HCT116 (cell line): ENCODE results near the gene MYLK. TPM values are rescaled to one million over a fixed set of nuclear protein-coding genes. Genes with fewer than 3 reads are reported as not detected.

ENCODE experiments used
- ATAC-seq: fragments of 200-7000 bp; cut with Tn5 transposase; 2 replicates; pipeline ENCODE4 v1.9.1; 2020; ENCODE audit warnings: mild to moderate bottlenecking, moderate library complexity
- BruUV-seq: library from RNA; stranded (reverse); fragments of 400-500 nt; replicated peaks from 2 replicates; lab custom pipeline; 2021; lab: Mats Ljungman, UMichigan
- CTCF ChIA-PET: fragments of 300-600 bp; sonication (Branson Sonifier 250); formaldehyde crosslinking; loops from one replicate; lab custom pipeline; 2021; ENCODE audit warnings: antibody characterized with exemption; lab: Charles Lee
- POLR2A ChIA-PET: fragments of 300-600, 350-600 bp; sonication (Branson Sonifier 250); formaldehyde crosslinking; loops from one replicate; lab custom pipeline; 2021; ENCODE audit warnings: antibody characterized with exemption; lab: Charles Lee
- RAD21 ChIA-PET, 2 experiments: fragments of 300-600 bp; sonication (Branson Sonifier 250); formaldehyde crosslinking; loops; one replicate each; lab custom pipeline; 2023; ENCODE audit warnings: low total read pairs in 2 of 2; ENCODE audit not compliant: uncharacterized antibody in 2 of 2, unreplicated experiment in 2 of 2, low non-redundant PET in 1 of 2; lab: Charles Lee
- DNase-seq: peaks from one replicate; pipeline ENCODE4 v3.0.0-alpha.2; 2010; ENCODE audit warnings: low read depth, low spot score
- H2AFZ ChIP-seq: fragments of 200-600 bp; shearing (Covaris generic), sonication (generic); 2 replicates; pipeline ENCODE4 v1.6.1; 2017; ENCODE audit warnings: low read depth, mixed run types, mixed read lengths, antibody characterized with exemption, low read length; ENCODE audit not compliant: poor library complexity, severe bottlenecking
- H3K27ac ChIP-seq: 2 replicates; pipeline ENCODE4 v1.5.1; 2012; ENCODE audit warnings: low read depth, low read length
- H3K27me3 ChIP-seq: fragments of 200-600 bp; sonication (generic); 2 replicates; pipeline ENCODE4 v1.6.1; 2016; ENCODE audit warnings: mixed run types, low read length, mixed read lengths; ENCODE audit not compliant: insufficient read depth
- H3K36me3 ChIP-seq, 2 experiments: fragments of 200-500 bp in 1 of 2; fragments of 200-600 bp in 1 of 2; sonication (Bioruptor generic) in 1 of 2; sonication (generic) in 1 of 2; 2 replicates each; pipeline versions ENCODE4 v1.5.1 to v1.6.1; 2014 to 2016; ENCODE audit warnings: low read length in 2 of 2, inconsistent platforms in 1 of 2, mixed read lengths in 1 of 2, mixed run types in 1 of 2; ENCODE audit not compliant: insufficient read depth in 2 of 2, control insufficient read depth in 1 of 2
- H3K4me1 ChIP-seq, 2 experiments: fragments of 200-600 bp in 1 of 2; sonication (generic) in 1 of 2; 2 replicates each; pipeline versions ENCODE4 v1.5.1 to v1.6.1; 2012 to 2017; ENCODE audit warnings: low read length in 2 of 2, inconsistent platforms in 1 of 2, mild to moderate bottlenecking in 1 of 2, mixed read lengths in 1 of 2, mixed run types in 1 of 2, moderate library complexity in 1 of 2; ENCODE audit not compliant: insufficient read depth in 2 of 2, control insufficient read depth in 1 of 2
- H3K4me2 ChIP-seq: fragments of 200-600 bp; sonication (generic); 2 replicates; pipeline ENCODE4 v1.6.1; 2017; ENCODE audit warnings: mixed run types, low read length, mixed read lengths
- H3K4me3 ChIP-seq, 2 experiments: fragments of 200-600 bp in 1 of 2; sonication (generic) in 1 of 2; replicated peaks in 1 of 2; 2 replicates each; pipeline ENCODE4 v1.5.1; 2011 to 2016; ENCODE audit warnings: low read length in 2 of 2, control low read depth in 1 of 2, low read depth in 1 of 2, mild to moderate bottlenecking in 1 of 2, mixed read lengths in 1 of 2, mixed run types in 1 of 2
- H3K79me2 ChIP-seq: fragments of 200-600 bp; sonication (generic); 2 replicates; pipeline ENCODE4 v1.6.1; 2017; ENCODE audit warnings: mild to moderate bottlenecking, mixed run types, low read length, moderate library complexity, mixed read lengths; ENCODE audit not compliant: insufficient read depth
- H3K9ac ChIP-seq: fragments of 200-600 bp; sonication (generic); 2 replicates; pipeline ENCODE4 v1.6.1; 2016; ENCODE audit warnings: low read length, mixed read lengths
- H3K9me2 ChIP-seq: fragments of 200-600 bp; sonication (generic), shearing (Covaris generic); 2 replicates; pipeline ENCODE4 v1.6.1; 2017; ENCODE audit warnings: mixed run types, mild to moderate bottlenecking, moderate library complexity; ENCODE audit not compliant: insufficient read depth
- H3K9me3 ChIP-seq, 2 experiments: fragments of 200-500 bp in 1 of 2; fragments of 200-600 bp in 1 of 2; sonication (Bioruptor generic) in 1 of 2; sonication (generic) in 1 of 2; 2 replicates each; pipeline ENCODE4 v1.6.1; 2014 to 2017; ENCODE audit warnings: low read length in 2 of 2, mixed read lengths in 2 of 2, inconsistent platforms in 1 of 2, low read depth in 1 of 2, mild to moderate bottlenecking in 1 of 2, mixed run types in 1 of 2, moderate library complexity in 1 of 2; ENCODE audit not compliant: control insufficient read depth in 1 of 2, insufficient read depth in 1 of 2
- H4K20me1 ChIP-seq: fragments of 200-600 bp; sonication (generic), shearing (Covaris generic); 2 replicates; pipeline ENCODE4 v1.6.1; 2017; ENCODE audit warnings: mixed run types, mild to moderate bottlenecking, moderate library complexity; ENCODE audit not compliant: insufficient read depth
- CBX3 ChIP-seq: IDR thresholded peaks from 2 replicates; pipeline ENCODE4 v1.6.1; 2012; ENCODE audit warnings: low read depth
- CTCF ChIP-seq, 3 experiments: fragments of 200-600 bp in 1 of 3; sonication (generic) in 1 of 3; IDR thresholded peaks in 2 of 3; conservative IDR thresholded peaks in 1 of 3; 2 replicates each; pipeline ENCODE4 v1.5.1; 2012 to 2017; ENCODE audit warnings: low read depth in 2 of 3, low read length in 2 of 3, antibody characterized with exemption in 1 of 3, borderline replicate concordance in 1 of 3, control low read depth in 1 of 3, mild to moderate bottlenecking in 1 of 3, mixed read lengths in 1 of 3, mixed run types in 1 of 3, moderate library complexity in 1 of 3; ENCODE audit not compliant: insufficient read depth in 1 of 3
- EGR1 ChIP-seq: IDR thresholded peaks from 2 replicates; pipeline ENCODE4 v1.6.1; 2012; ENCODE audit warnings: low read depth
- ELF1 ChIP-seq: IDR thresholded peaks from 2 replicates; pipeline ENCODE4 v1.6.1; 2012; ENCODE audit warnings: low read depth, borderline replicate concordance
- EZH2 ChIP-seq: fragments of 200-600 bp; sonication (generic); IDR thresholded peaks from 2 replicates; pipeline ENCODE4 v1.6.1; 2017; ENCODE audit warnings: antibody characterized with exemption, mixed run types
- FOSL1 ChIP-seq: IDR thresholded peaks from 2 replicates; pipeline ENCODE4 v1.6.1; 2012; ENCODE audit warnings: low read depth
- JUND ChIP-seq: IDR thresholded peaks from 2 replicates; pipeline ENCODE4 v1.6.1; 2012
- MAX ChIP-seq: IDR thresholded peaks from 2 replicates; pipeline ENCODE4 v1.6.1; 2012
- POLR2A ChIP-seq: IDR thresholded peaks from 2 replicates; pipeline ENCODE4 v1.7.0; 2011; ENCODE audit warnings: borderline replicate concordance; ENCODE audit not compliant: insufficient read depth, insufficient read length; ENCODE audit errors: extremely low read depth
- POLR2AphosphoS5 ChIP-seq: IDR thresholded peaks from 2 replicates; pipeline ENCODE4 v1.6.1; 2011; ENCODE audit warnings: mild to moderate bottlenecking, low read depth, low read length, moderate library complexity
- RAD21 ChIP-seq: IDR thresholded peaks from 2 replicates; pipeline ENCODE4 v1.6.1; 2012; ENCODE audit warnings: low read depth, mild to moderate bottlenecking
- SP1 ChIP-seq: IDR thresholded peaks from 2 replicates; pipeline ENCODE4 v1.6.1; 2012; ENCODE audit warnings: low read depth
- SRF ChIP-seq: IDR thresholded peaks from 2 replicates; pipeline ENCODE4 v1.6.1; 2012; ENCODE audit warnings: low read depth
- TCF7L2 ChIP-seq: IDR thresholded peaks from 2 replicates; pipeline ENCODE4 v1.7.0; 2011; ENCODE audit warnings: borderline replicate concordance, inconsistent platforms; ENCODE audit not compliant: insufficient read depth, insufficient read length; ENCODE audit errors: extremely low read depth
- YY1 ChIP-seq: IDR thresholded peaks from 2 replicates; pipeline ENCODE4 v1.6.1; 2011; ENCODE audit warnings: low read length, low read depth, moderate library complexity, mild to moderate bottlenecking; ENCODE audit not compliant: insufficient replicate concordance; ENCODE audit errors: extremely low read depth
- ZBTB33 ChIP-seq: IDR thresholded peaks from 2 replicates; pipeline ENCODE4 v1.6.1; 2011; ENCODE audit warnings: mild to moderate bottlenecking, low read length, moderate library complexity; ENCODE audit not compliant: insufficient replicate concordance; ENCODE audit errors: extremely low read depth
- ZFX ChIP-seq: fragments of 450-650 bp; IDR thresholded peaks from 2 replicates; pipeline ENCODE4 v1.6.1; 2017
- intact Hi-C: fragments of 100-400 bp; cut with micrococcal nuclease; formaldehyde crosslinking; loops from 2 replicates; pipeline ENCODE4 v1.10.0; 2022
- total RNA-seq: library from RNA; stranded (reverse); gene quantifications from one replicate; pipeline ENCODE4 v1.2.1, GENCODE V29; 2021; ENCODE audit not compliant: unreplicated experiment

MYLK gene
- total RNA-seq, 1 experiment from 2014 or later, result 3.8 TPM

DNA sequence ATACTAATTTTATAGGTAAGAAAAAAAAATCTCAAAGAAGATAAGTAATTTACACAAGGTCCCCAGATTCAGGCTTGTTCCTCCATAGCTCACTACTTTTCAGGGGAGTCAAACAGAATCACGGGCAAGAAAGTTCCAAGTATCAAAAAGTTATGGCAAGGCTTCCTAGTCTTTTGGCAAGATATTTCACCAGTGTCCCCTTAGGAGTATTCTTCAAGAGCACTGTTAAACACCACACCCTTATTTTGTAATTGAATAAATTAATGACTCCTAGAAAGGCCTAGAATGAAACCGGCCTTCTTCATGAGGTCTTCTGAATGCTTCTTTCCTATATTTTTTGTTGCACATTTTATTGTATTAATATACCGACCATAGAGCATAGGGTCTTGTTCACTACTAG lies 109.7 kb downstream of the MYLK start:
- H3K4me3 ChIP-seq, result no peak overlapping the region
- no peaks in the 10 kb centered on the region for H3K9me3 ChIP-seq
- no peak overlapping the region for H2AFZ ChIP-seq
- no peak for DNase-seq
- H3K79me2 ChIP-seq, result no peaks in the 10 kb centered on the region
- no peak overlapping the region for H3K27ac ChIP-seq
- intact Hi-C loops, result no loop called here
- no peak overlapping the region for H3K4me2 ChIP-seq
- no peaks in the 10 kb centered on the region for H4K20me1 ChIP-seq
- H3K9me2 ChIP-seq, result no peaks in the 10 kb centered on the region
- CTCF ChIA-PET, result no interaction called here
- no peaks in the 10 kb centered on the region for H3K27me3 ChIP-seq
- no TSS peak for BruUV-seq
- no peak overlapping the region for H3K9ac ChIP-seq
- no peaks in the 10 kb centered on the region for H3K36me3 ChIP-seq
- POLR2A ChIA-PET, result no interaction called here
- TF ChIP-seq ELF1 (no peak), ZFX (no peak), POLR2A (no peak), TCF7L2 (no peak), EGR1 (no peak), FOSL1 (no peak), SRF (no peak), POLR2AphosphoS5 (no peak), EZH2 (no peak), SP1 (no peak), RAD21 (no peak), JUND (no peak), MAX (no peak), CTCF (IDR thresholded peaks at IDR 0.05 in 2 of 3, conservative IDR thresholded peaks at IDR 0.05 in 1 of 3; ENCODE audit: borderline replicate concordance in 1 of 3, insufficient read depth in 1 of 3, low read depth in 2 of 3, low read length in 2 of 3) (no peak), ZBTB33 (no peak), CBX3 (no peak), YY1 (no peak)
- ATAC-seq, result no peak
- RAD21 ChIA-PET, result no interaction called here
- H3K4me1 ChIP-seq, result no peaks in the 10 kb centered on the region; a peak in 1 of 4 replicates
